PC-3 (cell line): Measurements from ENCODE around the gene RAET1L. TPM values are rescaled to one million over a fixed set of nuclear protein-coding genes. Genes with fewer than 3 reads are reported as not detected.

ENCODE experiments used
- ATAC-seq: fragments of 200-7000 bp; cut with Tn5 transposase; 2 replicates; pipeline ENCODE4 v1.9.1; 2020; ENCODE audit warnings: mild to moderate bottlenecking, moderate library complexity
- BruUV-seq: library from RNA; stranded (reverse); fragments of 400-500 nt; replicated peaks from 2 replicates; lab custom pipeline; 2021; lab: Mats Ljungman, UMichigan
- CTCF ChIA-PET: fragments of 300-600 bp; sonication (Branson Sonifier 250); formaldehyde crosslinking; loops from one replicate; lab custom pipeline; 2022; ENCODE audit warnings: antibody characterized with exemption; lab: Charles Lee
- POLR2A ChIA-PET: fragments of 300-600 bp; sonication (Branson Sonifier 250); formaldehyde crosslinking; loops from one replicate; lab custom pipeline; 2022; ENCODE audit warnings: antibody characterized with exemption; ENCODE audit not compliant: unreplicated experiment; lab: Charles Lee
- DNase-seq: peaks from one replicate; pipeline ENCODE4 v3.0.0-alpha.2; 2015
- H2AFZ ChIP-seq: fragments of 300-600 bp; sonication (generic); 2 replicates; pipeline ENCODE4 v1.6.0; 2016; ENCODE audit warnings: antibody characterized with exemption, low read length
- H3F3A ChIP-seq: fragments of 300-600 bp; sonication (generic); one replicate; pipeline ENCODE4 v1.6.0; 2017; ENCODE audit warnings: antibody characterized with exemption, low read length, control low read depth, mild to moderate bottlenecking; ENCODE audit not compliant: unreplicated experiment
- H3K27ac ChIP-seq: fragments of 300-600 bp; sonication (generic); 2 replicates; pipeline ENCODE4 v1.5.1; 2016; ENCODE audit warnings: mild to moderate bottlenecking, low read length
- H3K27me3 ChIP-seq: fragments of 300-600 bp; sonication (generic); 2 replicates; pipeline ENCODE4 v1.6.1; 2016; ENCODE audit warnings: low read length, mixed read lengths
- H3K36me3 ChIP-seq: fragments of 300-600 bp; sonication (generic); 2 replicates; pipeline ENCODE4 v1.6.1; 2016; ENCODE audit warnings: low read depth, mixed run types, low read length, mixed read lengths
- H3K4me1 ChIP-seq: fragments of 300-600 bp; sonication (generic); 2 replicates; pipeline ENCODE4 v1.5.1; 2016; ENCODE audit warnings: low read length; ENCODE audit not compliant: insufficient read depth
- H3K4me2 ChIP-seq: fragments of 300-600 bp; sonication (generic); 2 replicates; pipeline ENCODE4 v1.6.0; 2016; ENCODE audit warnings: low read length
- H3K4me3 ChIP-seq: fragments of 300-600 bp; sonication (generic); 2 replicates; pipeline ENCODE4 v1.5.1; 2016; ENCODE audit warnings: mild to moderate bottlenecking, low read length, mixed read lengths
- H3K79me2 ChIP-seq: fragments of 300-600 bp; sonication (generic); 2 replicates; pipeline ENCODE4 v1.6.1; 2017; ENCODE audit warnings: low read length, mixed read lengths
- H3K9ac ChIP-seq: fragments of 300-600 bp; sonication (generic); 2 replicates; pipeline ENCODE4 v1.6.0; 2016; ENCODE audit warnings: mild to moderate bottlenecking, low read length
- H3K9me2 ChIP-seq: fragments of 300-600 bp; sonication (generic); replicated peaks from 2 replicates; pipeline ENCODE4 v1.6.1; 2016; ENCODE audit warnings: mixed run types, low read length, mixed read lengths
- H3K9me3 ChIP-seq: fragments of 300-600 bp; sonication (generic); 2 replicates; pipeline ENCODE4 v1.6.1; 2016; ENCODE audit warnings: low read length, mixed read lengths
- H4K20me1 ChIP-seq: fragments of 300-600 bp; sonication (generic); 2 replicates; pipeline ENCODE4 v1.6.1; 2016; ENCODE audit warnings: low read length, mixed read lengths
- EZH2 ChIP-seq: fragments of 300-600 bp; sonication (generic); IDR thresholded peaks from one replicate; pipeline ENCODE4 v1.6.1; 2017; ENCODE audit warnings: antibody characterized with exemption, mild to moderate bottlenecking, low read length; ENCODE audit not compliant: unreplicated experiment
- EZH2phosphoT487 ChIP-seq: fragments of 300-600 bp; sonication (generic); IDR thresholded peaks from 2 replicates; pipeline ENCODE4 v1.6.1; 2018; ENCODE audit warnings: mild to moderate bottlenecking, antibody characterized with exemption, low read length, borderline replicate concordance
- intact Hi-C: fragments of 100-400 bp; cut with micrococcal nuclease; formaldehyde crosslinking; loops from 2 replicates; pipeline ENCODE4 v1.9.0; 2023
- total RNA-seq: library from RNA; depleted of rRNA; stranded (reverse); fragments of >200 nt; gene quantifications from 2 replicates; pipeline ENCODE4 v1.2.3, GENCODE V29; 2014
- TF ChIP-seq, protein P1 (sequence below): fragments of 300-600 bp; sonication (generic); conservative IDR thresholded peaks from 2 replicates; pipeline ENCODE4 v1.5.1; 2017; ENCODE audit warnings: antibody characterized with exemption, low read depth, mild to moderate bottlenecking, low read length

The RAET1L gene
- total RNA-seq, 1 experiment from 2014 or later = 3.6 TPM

DNA sequence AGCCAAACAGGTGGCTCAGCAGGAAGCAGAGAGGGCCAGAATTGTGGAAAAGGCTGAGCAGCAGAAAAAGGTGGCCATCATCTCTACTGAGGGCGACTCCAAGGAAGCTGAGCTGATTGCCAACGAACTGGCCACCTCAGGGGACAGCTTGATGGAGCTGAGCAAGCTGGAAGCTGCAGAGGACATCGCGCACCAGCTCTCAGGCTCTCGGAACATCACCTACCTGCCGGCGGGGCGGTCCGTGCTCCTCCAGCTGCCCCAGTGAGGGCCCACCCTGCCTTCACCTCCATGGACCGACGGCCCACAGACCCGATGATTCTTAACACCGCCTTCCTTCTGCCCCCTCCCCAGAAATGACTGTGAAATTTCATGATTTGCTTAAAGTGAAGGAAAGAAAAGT, 17.8 kb upstream of the RAET1L start:
- no peak overlapping the region for H3K9ac ChIP-seq
- H3K4me1 ChIP-seq = no peaks in the 10 kb centered on the region
- ATAC-seq (no peak), DNase-seq (no peak)
- no peak overlapping the region for H3K4me3 ChIP-seq
- POLR2A ChIA-PET = no interaction called here
- H3K9me3 ChIP-seq = no peaks in the 10 kb centered on the region
- intact Hi-C loops = no loop called here
- H3K4me2 ChIP-seq = no peak overlapping the region
- TF ChIP-seq, protein P1, sequence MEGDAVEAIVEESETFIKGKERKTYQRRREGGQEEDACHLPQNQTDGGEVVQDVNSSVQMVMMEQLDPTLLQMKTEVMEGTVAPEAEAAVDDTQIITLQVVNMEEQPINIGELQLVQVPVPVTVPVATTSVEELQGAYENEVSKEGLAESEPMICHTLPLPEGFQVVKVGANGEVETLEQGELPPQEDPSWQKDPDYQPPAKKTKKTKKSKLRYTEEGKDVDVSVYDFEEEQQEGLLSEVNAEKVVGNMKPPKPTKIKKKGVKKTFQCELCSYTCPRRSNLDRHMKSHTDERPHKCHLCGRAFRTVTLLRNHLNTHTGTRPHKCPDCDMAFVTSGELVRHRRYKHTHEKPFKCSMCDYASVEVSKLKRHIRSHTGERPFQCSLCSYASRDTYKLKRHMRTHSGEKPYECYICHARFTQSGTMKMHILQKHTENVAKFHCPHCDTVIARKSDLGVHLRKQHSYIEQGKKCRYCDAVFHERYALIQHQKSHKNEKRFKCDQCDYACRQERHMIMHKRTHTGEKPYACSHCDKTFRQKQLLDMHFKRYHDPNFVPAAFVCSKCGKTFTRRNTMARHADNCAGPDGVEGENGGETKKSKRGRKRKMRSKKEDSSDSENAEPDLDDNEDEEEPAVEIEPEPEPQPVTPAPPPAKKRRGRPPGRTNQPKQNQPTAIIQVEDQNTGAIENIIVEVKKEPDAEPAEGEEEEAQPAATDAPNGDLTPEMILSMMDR = no peak
- TF ChIP-seq EZH2 (no peak), EZH2phosphoT487 (no peak)
- no TSS peak for BruUV-seq
- H4K20me1 ChIP-seq = no peaks in the 10 kb centered on the region
- H3K79me2 ChIP-seq = no peaks in the 10 kb centered on the region
- no peaks in the 10 kb centered on the region for H3F3A ChIP-seq
- no peak overlapping the region for H2AFZ ChIP-seq
- no peaks in the 10 kb centered on the region for H3K36me3 ChIP-seq
- no peaks in the 10 kb centered on the region for H3K9me2 ChIP-seq
- CTCF ChIA-PET = no interaction called here
- no peak overlapping the region for H3K27ac ChIP-seq
- H3K27me3 ChIP-seq = peaks cover 4% of the 10 kb centered on the region

DNA sequence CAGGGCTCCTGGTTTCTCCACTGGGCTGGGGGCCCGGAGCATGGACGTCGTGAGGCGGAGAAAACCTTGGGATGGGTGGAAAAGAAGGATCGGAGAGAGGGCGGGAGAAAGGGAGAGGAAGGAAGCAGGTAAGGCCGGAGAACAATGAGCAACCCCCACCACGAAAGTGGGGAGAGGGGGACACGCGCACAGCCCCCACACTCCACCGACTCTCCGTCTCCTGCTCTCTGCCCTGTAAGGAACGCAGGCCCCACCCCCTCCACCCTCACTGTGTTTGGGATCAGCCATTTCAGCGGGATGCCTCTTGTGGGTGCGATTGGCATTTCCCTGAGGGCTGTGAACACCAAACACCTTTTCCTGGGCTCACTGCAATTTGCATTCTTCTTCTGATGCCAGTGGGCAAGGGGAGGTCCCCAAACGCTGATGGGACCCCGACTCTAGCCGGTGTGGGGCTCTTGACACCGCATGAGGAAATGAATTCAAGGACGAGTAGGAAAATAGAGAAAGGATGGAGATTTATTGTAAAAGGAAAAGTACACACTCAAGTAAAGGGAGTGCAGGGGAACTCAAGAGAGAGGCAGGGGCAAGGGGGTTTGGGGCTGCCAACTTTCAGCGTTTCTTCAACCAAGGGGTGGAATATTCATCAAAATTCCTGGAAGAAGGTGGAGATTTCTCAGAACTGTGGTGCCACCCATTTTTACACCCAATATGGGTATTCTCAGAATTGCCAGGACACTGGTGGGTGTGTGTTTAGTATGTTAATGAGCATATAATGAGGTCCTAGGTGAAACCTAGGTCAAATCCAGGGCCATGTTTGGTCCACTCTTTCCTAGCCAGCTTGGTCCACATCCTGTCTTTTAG, 13.1 kb upstream of the RAET1L start:
- H3K36me3 ChIP-seq = no peaks in the 10 kb centered on the region
- H3K4me2 ChIP-seq = no peak overlapping the region
- DNase-seq (no peak), ATAC-seq (no peak)
- no peaks in the 10 kb centered on the region for H3K9me3 ChIP-seq
- TF ChIP-seq EZH2phosphoT487 (no peak), EZH2 (no peak)
- TF ChIP-seq, protein P1 = no peak
- no peaks in the 10 kb centered on the region for H3K4me1 ChIP-seq
- H3F3A ChIP-seq = no peaks in the 10 kb centered on the region
- peaks cover 20% of the 10 kb centered on the region for H3K27me3 ChIP-seq
- H3K27ac ChIP-seq = no peak overlapping the region
- no peak overlapping the region for H3K4me3 ChIP-seq
- ChIA-PET CTCF (interaction anchor here (0.5 kb wide), 1 partner anchor 33 kb away, joined by 4 read pairs; no protein-coding TSS in a partner anchor), POLR2A (no interaction called here)
- no peaks in the 10 kb centered on the region for H3K9me2 ChIP-seq
- no peaks in the 10 kb centered on the region for H3K79me2 ChIP-seq
- intact Hi-C loops = no loop called here
- H3K9ac ChIP-seq = no peak overlapping the region
- H4K20me1 ChIP-seq = no peaks in the 10 kb centered on the region
- BruUV-seq = no TSS peak
- no peak overlapping the region for H2AFZ ChIP-seq

DNA sequence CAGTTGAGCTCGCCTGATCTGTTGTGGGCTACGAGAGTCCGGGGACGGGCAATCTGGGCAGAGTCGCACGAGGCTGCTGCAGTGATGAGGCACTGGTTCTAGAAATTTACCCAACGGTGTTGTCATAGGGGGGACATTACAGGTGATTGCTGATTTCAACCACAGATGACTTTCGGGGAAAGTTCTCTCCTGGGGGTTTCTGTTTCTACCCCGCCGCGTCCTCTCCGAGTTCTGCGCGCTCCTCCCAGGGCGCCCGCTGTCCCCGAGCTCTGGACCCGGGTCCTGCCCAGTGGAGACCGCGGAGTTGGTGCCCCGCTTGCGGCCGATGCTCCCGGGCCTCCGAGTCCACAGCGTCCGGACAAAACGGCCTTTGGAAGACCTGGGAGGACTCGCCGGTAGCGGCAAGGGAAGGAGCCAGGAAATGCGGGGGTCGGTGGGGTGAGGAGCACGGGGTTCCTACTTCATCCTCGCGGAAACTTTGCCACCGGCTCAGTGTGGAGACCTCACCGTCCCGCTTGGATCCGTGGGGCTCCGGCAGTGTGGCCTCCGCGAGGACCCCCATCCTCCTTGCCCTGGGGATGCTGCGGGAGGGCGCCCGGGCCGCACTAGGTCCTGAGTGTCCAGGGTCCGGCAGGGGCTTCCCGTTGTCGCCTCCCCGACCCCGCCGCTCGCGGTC, 12.3 kb upstream of the RAET1L start:
- Histone ChIP-seq H3K4me2 (no peak overlapping the region), H3K27me3 (peaks cover 20% of the 10 kb centered on the region), H3K9me2 (no peaks in the 10 kb centered on the region), H3K36me3 (no peaks in the 10 kb centered on the region), H4K20me1 (no peaks in the 10 kb centered on the region), H3K4me3 (no peak overlapping the region), H3K4me1 (no peaks in the 10 kb centered on the region), H3F3A (no peaks in the 10 kb centered on the region), H3K9ac (no peak overlapping the region), H3K27ac (no peak overlapping the region), H3K9me3 (no peaks in the 10 kb centered on the region), H3K79me2 (no peaks in the 10 kb centered on the region), H2AFZ (no peak overlapping the region)
- DNase-seq = no peak
- POLR2A ChIA-PET = no interaction called here
- intact Hi-C loops = no loop called here
- TF ChIP-seq EZH2phosphoT487 (no peak), EZH2 (no peak)
- TF ChIP-seq, protein P1 = no peak
- no TSS peak for BruUV-seq
- no peak for ATAC-seq
- CTCF ChIA-PET = no interaction called here
